GM19328 (cell line): Measurements from ENCODE around the gene NDE1.
"Not testable (repeated sequence)": the region's sequence is repeated elsewhere in the genome, so short reads cannot be mapped to it uniquely, and the experiment has no call there.

Source experiments
- ATAC-seq: cut with Tn5 transposase; IDR thresholded peaks from one replicate; pipeline ENCODE4 v1.9.1; 2021; ENCODE audit warnings: mild to moderate bottlenecking, moderate library complexity; ENCODE audit not compliant: unreplicated experiment

Gene NDE1

DNA sequence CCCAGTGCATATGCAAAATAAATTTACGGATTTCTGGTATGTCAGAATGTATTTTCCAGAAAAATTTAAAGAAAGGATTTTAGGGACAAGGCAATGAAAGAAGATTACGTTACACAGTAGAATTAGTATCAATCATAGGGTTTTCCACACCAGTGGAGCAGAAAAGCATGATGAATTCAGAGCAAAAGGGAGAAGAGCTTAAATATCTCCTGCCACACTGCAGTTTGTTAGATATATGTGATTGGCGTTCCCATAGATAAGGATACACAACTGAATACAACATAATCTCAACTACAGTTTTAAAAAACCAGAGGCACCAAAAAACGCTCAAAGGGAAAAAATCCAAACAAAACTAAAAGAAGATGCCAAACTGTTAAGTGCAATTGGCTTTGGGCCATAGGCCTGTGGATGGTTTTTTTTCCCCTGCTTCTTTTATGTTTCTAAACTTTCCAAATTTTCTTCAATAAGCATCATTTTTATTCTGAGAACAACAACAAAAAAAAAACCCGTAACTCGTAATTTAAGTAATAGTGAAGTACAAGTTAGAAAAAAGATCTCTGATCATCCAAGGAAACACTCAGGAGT, 29.3 kb upstream of the NDE1 start:
- no peak for ATAC-seq

DNA sequence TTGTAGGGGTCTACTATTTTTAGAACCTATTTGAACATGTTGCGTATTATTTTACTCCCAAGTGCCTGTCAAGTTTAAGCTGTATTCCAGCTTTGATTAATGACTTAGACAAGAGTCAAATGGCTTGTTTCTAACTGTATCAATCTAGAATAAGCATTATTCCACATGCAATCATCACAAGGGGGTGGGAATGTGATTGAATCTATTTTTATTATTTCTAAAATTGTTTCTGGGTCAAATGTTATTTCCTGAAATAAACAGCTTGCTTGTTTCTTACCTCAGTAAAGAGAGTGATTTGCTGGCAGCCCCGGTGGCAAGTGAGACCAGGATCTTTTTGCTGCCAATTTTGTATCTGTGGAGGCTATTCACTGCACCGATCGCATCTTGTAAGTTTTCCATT, 28.6 kb upstream of the NDE1 start:
- ATAC-seq = no peak

DNA sequence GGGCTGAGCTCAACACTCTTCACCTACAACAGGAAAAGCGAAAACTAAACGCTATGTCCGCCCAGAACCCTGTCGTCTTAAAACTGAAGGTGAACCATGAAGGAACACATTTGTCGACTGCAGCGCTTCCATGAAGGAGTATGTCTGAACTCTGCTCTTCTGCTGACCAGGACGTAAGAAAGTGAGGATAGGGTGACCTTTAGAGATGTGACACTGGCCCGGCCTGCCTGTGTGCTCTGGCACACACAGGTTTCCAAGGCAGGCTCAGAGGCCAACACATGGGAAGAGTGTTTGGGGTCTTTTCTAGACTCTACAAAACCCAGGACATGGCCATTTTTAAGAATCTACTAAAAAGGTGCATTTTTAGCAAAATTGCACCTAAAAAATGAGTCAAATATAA, 28.2 kb upstream of the NDE1 start:
- ATAC-seq = no peak

DNA sequence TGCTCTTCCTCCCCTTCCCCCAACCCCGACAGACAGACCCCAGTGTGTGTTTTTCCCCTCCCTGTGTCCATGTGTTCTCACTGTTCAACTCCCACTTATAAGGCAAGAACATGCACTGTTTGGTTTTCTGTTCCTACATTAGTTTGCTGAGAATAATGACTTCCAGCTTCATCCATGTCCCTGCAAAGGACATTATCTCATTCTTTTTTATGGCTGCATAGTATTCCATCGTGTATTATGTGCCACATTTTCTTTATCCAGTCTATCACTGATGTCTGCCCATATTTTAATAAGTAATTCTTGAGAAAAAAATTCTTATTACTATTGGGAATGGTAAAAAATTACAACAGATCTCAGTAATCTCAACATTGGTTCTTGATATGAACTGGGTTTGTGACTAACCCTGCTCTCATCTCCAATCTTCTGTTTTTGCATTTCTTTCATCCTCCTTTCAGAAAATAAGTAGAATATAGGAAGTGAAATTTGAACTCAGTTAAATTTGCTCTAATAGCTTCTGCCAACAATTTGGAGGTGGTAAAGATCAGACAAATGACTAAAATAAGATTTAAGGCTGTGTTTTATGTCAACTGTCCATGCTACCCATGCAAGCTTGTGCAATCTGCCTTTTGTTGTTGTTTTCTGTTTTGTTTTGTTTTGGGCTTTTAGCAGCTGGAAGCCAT, 18.2 kb upstream of the NDE1 start:
- ATAC-seq = no peak

- ATAC-seq = no peak
Measured at GRCh38 chr16:15635926-15636325, 14.1 kb upstream of the NDE1 start.

GRCh38 chr16:15636392-15636873, 13.6 kb upstream of the NDE1 start:
- ATAC-seq = no peak

- ATAC-seq = no peak
Measured at GRCh38 chr16:15639061-15639568, 10.9 kb upstream of the NDE1 start.

DNA sequence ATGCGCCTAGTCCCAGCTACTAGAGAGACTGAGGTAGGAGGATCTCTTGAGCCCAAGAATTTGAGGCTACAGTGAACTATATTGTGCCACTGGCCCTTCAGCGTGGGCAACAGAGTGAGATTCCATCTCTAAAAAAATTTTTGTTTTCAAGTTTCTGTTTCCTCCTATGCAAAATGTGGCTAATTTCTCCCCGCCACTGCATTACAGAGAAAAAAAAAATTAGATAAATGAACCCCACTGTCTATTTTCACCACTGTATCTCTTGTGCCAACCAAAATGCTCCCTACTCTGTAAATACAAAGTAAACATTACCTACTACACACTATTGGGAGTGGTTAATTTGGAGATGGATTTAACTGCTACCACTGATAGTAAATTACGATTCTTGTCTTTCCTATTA, 9.1 kb upstream of the NDE1 start:
- ATAC-seq = no peak

- ATAC-seq = no peak
Measured at GRCh38 chr16:15641753-15642556, 8.1 kb upstream of the NDE1 start.

- peak; percentile 39 for ATAC-seq
Measured at GRCh38 chr16:15642557-15643047, 7.4 kb upstream of the NDE1 start.

DNA sequence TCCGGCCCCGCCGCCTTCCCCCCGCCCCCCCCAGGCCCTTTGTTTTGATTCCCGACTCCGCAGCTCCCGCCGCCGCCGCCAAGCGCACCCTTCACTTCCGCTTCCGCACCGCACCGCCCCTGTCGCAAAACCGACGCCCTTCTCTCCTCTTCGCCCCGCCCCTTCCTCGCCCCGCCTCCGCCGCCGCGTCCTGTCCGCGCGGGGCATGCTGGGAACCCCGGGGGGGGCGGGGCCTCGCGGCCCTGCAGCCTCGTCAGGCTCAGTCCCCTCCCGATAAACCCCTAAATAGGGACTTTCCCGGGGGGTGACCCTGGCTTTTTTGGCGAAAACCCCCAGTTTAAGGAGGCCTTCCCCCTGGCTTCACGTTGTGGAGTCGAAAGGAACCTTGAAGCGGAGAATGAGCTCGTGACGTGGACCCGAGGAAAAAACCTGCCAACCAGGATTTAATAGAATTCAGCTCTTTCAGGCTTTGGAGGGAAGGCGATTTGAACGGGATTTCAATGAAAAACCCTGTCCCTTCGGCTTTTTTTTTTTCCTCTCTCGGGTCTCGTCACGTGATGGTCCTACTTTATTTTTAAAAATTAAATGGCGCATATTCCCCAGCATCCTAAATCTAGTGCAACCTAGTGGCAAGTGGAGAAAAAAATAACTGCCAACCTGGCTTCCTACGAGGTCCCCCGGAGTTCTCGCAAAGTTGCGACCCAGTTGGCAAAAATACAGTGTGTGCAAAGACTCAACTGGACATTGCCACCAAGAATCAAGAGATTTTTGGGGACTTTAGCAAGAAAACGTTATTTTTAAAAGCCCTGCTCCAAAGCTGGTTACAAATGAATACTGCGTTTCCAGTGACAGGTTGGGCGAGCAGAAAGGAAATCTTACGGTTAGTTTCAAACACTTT, 6.7 kb upstream of the NDE1 start, which contains the start of gene MARF1:
MARF1 (minus strand) TSS at position 107 of the 898 bp plus-strand sequence. CDS start 3,921 bp downstream, outside the sequence.
- ATAC-seq = peak; percentile 48

GRCh38 chr16:15643946-15644250, 6.1 kb upstream of the NDE1 start:
- no peak for ATAC-seq

DNA sequence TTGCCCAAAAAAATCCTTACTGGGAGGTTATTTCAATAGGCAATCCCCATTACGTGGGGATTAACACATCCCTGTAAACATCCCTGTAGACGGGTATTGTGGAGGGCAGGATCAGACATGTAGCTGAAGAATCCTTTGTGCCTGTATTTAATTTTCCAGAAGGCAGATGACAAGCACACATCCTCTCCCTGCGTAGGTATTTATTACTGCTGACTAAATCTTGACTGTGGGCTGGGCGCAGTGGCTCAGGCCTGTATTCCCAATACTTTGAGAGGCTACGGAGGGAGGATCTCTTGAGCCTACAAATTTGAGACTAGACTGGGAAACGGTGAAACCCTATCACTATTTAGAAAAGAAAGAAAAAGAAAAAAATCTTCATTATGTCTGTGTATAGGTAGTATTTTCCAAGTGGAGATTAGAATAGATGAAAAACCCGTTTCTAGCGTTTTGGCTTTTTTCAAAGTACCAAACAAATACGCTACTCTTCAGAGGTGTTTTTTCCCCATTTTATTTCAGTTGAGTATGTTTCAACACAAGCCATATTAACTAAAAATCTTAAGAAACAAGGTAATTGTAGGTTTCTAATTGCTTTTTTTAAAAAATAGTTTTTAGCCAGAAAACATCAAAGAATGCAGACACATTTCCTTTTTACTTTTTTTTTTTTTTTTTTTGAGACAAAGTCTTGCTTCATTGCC, 5.6 kb upstream of the NDE1 start:
- no peak for ATAC-seq

DNA sequence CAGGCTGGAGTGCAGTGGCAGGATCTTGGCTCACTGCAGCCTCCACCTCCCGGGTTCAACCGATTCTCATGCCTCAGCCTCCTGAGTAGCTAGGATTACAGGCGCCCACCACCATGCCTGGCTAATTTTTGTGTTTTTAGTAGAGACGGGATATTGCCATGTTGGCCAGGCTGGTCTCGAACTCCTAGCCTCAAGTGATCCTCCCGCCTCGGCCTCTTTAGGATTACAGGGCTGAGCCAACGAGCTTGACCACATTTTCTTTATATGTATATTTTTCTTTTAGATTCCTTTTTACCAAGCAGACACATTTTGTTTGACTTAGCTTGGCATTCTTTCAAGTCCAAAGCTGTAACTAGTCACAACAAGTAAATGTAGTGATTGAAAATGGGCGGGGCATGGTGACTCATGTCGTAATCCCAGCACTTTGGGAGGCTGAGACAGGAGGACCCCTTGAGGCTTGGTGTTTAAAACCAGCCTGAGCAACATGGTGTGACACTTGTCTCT, 5.0 kb upstream of the NDE1 start:
- ATAC-seq = not testable (repeated sequence)

GRCh38 chr16:15646557-15647293, 3.3 kb upstream of the NDE1 start:
- ATAC-seq = not testable (repeated sequence)

DNA sequence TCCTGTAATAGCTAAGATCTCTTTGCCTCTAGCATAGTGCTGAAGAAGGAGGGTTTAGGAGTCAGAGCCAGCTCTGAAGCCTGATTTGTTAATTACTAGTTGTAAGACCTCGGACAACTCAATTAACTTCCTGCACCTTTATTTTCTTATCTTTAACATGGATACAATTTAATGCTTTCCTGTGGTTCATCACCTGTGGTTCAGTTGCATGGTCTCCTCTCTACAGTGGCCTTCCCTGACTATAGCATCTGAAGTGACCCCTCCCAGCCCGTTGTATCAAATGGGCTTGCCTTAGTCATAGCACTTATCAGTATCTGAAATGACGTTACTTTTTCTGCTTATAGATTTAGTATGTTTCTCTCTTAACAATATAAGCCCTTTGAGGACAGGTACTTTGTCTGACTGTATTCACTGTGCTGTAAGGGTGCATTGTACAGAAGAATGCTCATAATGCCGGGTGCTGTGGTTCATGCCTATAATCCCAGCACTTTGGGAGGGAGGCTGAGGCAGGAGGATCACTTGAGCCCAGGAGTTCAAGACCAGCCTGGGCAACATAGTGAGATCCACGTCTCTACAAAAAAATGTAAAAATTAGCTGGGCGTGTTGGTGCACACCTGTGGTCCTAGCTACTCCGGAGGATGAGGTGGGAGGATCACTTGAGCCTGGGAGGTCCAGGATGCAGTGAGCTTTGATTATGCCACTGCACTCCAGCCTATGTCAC, 2.6 kb upstream of the NDE1 start:
- ATAC-seq = no peak

DNA sequence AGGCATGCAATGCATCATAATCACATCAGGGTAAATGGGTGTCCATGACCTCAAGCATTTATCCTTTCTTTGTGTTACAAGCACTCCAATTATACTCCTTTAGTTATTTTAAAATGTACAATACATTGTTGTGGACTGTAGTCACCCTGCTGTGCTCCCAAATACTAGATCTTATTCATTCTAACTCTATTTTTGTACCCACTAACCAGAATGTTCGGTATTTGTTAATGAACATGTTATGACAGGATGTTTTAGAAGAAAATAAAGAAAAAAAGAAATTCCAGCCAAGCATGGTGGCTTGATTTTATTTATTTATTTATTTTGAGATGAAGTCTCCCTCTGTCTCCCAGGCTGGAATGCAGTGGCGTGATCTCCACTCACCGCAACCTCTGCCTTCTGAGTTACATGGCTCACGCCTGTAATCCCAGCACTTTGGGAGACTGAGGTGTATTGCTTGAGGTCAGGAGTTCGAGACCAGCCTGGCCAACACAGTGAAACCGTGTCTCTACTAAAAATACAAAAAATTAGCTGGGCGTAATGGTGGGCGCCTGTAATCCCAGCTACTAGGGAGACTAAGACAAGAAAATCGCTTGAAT, 1.8 kb upstream of the NDE1 start:
- no peak for ATAC-seq

GRCh38 chr16:15649311-15649710, 734 bp upstream of the NDE1 start:
- not testable (repeated sequence) for ATAC-seq
